HepG2 (cell line): ENCODE results near the gene HPCAL4. TPM values are rescaled to one million over a fixed set of nuclear protein-coding genes. Genes with fewer than 3 reads are reported as not detected.
A peak's percentile ranks its signal among the peaks of the same experiment; 100 is the strongest.

Source experiments
- HBP1 ChIP-seq: IDR thresholded peaks from 2 replicates; pipeline ENCODE4 v1.6.1; 2016; ENCODE audit warnings: low read depth, control low read depth
- HES4 ChIP-seq: sonication (generic); formaldehyde crosslinking; IDR thresholded peaks from 2 replicates; pipeline ENCODE4 v1.9.0; 2021; ENCODE audit warnings: mild to moderate bottlenecking, missing genetic modification reagents, borderline replicate concordance
- KLF13 ChIP-seq: sonication (generic); formaldehyde crosslinking; IDR thresholded peaks from 2 replicates; pipeline ENCODE4 v1.4.0; 2020; ENCODE audit warnings: mild to moderate bottlenecking, missing genetic modification reagents
- MZF1 ChIP-seq: sonication (generic); formaldehyde crosslinking; IDR thresholded peaks from 2 replicates; pipeline ENCODE4 v1.8.1; 2023; ENCODE audit warnings: mild to moderate bottlenecking, missing genetic modification reagents, borderline replicate concordance
- NCOA1 ChIP-seq: sonication (generic); formaldehyde crosslinking; IDR thresholded peaks from 2 replicates; pipeline ENCODE4 v1.9.0; 2021; ENCODE audit warnings: missing genetic modification reagents
- POGZ ChIP-seq: sonication (generic); formaldehyde crosslinking; IDR thresholded peaks from 2 replicates; pipeline ENCODE4 v1.4.0; 2020; ENCODE audit warnings: mild to moderate bottlenecking, missing genetic modification reagents
- UBTF ChIP-seq: sonication (generic); formaldehyde crosslinking; IDR thresholded peaks from 2 replicates; pipeline ENCODE4 v1.4.0; 2020; ENCODE audit warnings: mild to moderate bottlenecking, missing genetic modification reagents
- XRCC5 ChIP-seq: fragments of 200-400 bp; formaldehyde crosslinking; optimal IDR thresholded peaks from 2 replicates; pipeline ENCODE3; 2017; ENCODE audit warnings: mild to moderate bottlenecking, low read length
- ZFP36 ChIP-seq: fragments of 150-350 bp; IDR thresholded peaks from 2 replicates; pipeline ENCODE4 v1.6.1; 2018; ENCODE audit warnings: borderline replicate concordance, low read length, low read depth; ENCODE audit not compliant: partially characterized antibody
- ZFP41 ChIP-seq: sonication (generic); formaldehyde crosslinking; IDR thresholded peaks from 2 replicates; pipeline ENCODE4 v1.4.0; 2020; ENCODE audit warnings: mild to moderate bottlenecking, missing genetic modification reagents, borderline replicate concordance
- ZFY ChIP-seq: sonication (generic); formaldehyde crosslinking; IDR thresholded peaks from 2 replicates; pipeline ENCODE4 v1.4.0; 2020; ENCODE audit warnings: missing genetic modification reagents
- ZNF3 ChIP-seq: IDR thresholded peaks from 2 replicates; pipeline ENCODE4 v1.7.0; 2017; ENCODE audit warnings: inconsistent platforms
- ZNF318 ChIP-seq: sonication (generic); formaldehyde crosslinking; IDR thresholded peaks from 2 replicates; pipeline ENCODE4 v1.4.0; 2020; ENCODE audit warnings: mild to moderate bottlenecking, missing genetic modification reagents
- ZNF44 ChIP-seq: sonication (generic); formaldehyde crosslinking; IDR thresholded peaks from 2 replicates; pipeline ENCODE4 v1.5.1; 2020; ENCODE audit warnings: mild to moderate bottlenecking, missing genetic modification reagents
- ZNF468 ChIP-seq: sonication (generic); formaldehyde crosslinking; IDR thresholded peaks from 2 replicates; pipeline ENCODE4 v1.8.0; 2022; ENCODE audit warnings: mild to moderate bottlenecking, moderate library complexity, missing genetic modification reagents
- ZNF691 ChIP-seq: sonication (generic); formaldehyde crosslinking; IDR thresholded peaks from 2 replicates; pipeline ENCODE4 v1.4.0; 2020; ENCODE audit warnings: missing genetic modification reagents, low read depth, mild to moderate bottlenecking, borderline replicate concordance
- polyA plus RNA-seq, 8 experiments: library from polyadenylated mRNA; depleted of rRNA in 3 of 8; stranded (reverse) in 7 of 8; unstranded in 1 of 8; fragments of >200 nt; fragmentation: Illumina TruSeq in 4 of 8; extraction: Trizol in 4 of 8; gene quantifications; 2 replicates each; pipeline versions ENCODE4 v1.2.1 to v1.2.3, GENCODE V29; 2011 to 2016; ENCODE audit warnings: low read depth in 4 of 8, missing spikeins in 1 of 8, mixed read lengths in 1 of 8; ENCODE audit not compliant: insufficient read depth in 1 of 8
- total RNA-seq, 5 experiments: library from RNA; depleted of rRNA; stranded (reverse); fragments of >200 nt; fragmentation: Illumina TruSeq; extraction: Trizol; gene quantifications; 2 replicates each; pipeline ENCODE4 v1.2.3, GENCODE V29; 2016; ENCODE audit warnings: low read depth in 1 of 5

HPCAL4 gene
- total and polyA plus RNA-seq, 2 of the 13 experiments (the other 11 are each of a cell fraction or from before 2014, with no cell fraction given): not detected

- no peak for TF ChIP-seq HBP1 (CRISPR knock-in tag)
- TF ChIP-seq ZNF44 (CRISPR knock-in tag): no peak
- no peak for TF ChIP-seq ZFP41 (CRISPR knock-in tag)
- TF ChIP-seq ZFY: peak; percentile 60
- TF ChIP-seq MZF1 (CRISPR knock-in tag): no peak
- no peak for TF ChIP-seq NCOA1 (CRISPR knock-in tag)
- no peak for TF ChIP-seq ZFP36
- TF ChIP-seq ZNF691 (CRISPR knock-in tag): 0 out of 2 replicates have a peak, but pooled peaks have one; percentile 43
- TF ChIP-seq HES4: no peak
- no peak for TF ChIP-seq KLF13
- 0 out of 2 replicates have a peak, but pooled peaks have one; percentile 20 for TF ChIP-seq POGZ (CRISPR knock-in tag)
- peak; percentile 63 for TF ChIP-seq XRCC5
- 0 out of 2 replicates have a peak, but pooled peaks have one; percentile 34 for TF ChIP-seq UBTF (CRISPR knock-in tag)
- TF ChIP-seq ZNF3 (CRISPR knock-in tag): no peak
- TF ChIP-seq ZNF468 (CRISPR knock-in tag): no peak
- no peak for TF ChIP-seq ZNF318 (CRISPR knock-in tag)
Observed at GRCh38 chr1:39639305-39640130, 51.7 kb downstream of the HPCAL4 start, which contains the start of gene HEYL (continued).
